Activated naive CD4-positive, alpha-beta T cell treated with Interleukin-2 at 50 U/mL for 16 hours (primary cell): ENCODE measurements around the gene PSD4.

Experiments
- DNase-seq: peaks from one replicate; pipeline ENCODE4 v3.0.0-alpha.2; 2020

PSD4 gene

GRCh38 chr2:113225263-113226259, 51.8 kb downstream of the PSD4 start:
- DNase-seq: no peak

GRCh38 chr2:113226462-113226861, 52.7 kb downstream of the PSD4 start:
- DNase-seq: no peak

GRCh38 chr2:113227290-113227689, 53.5 kb downstream of the PSD4 start:
- DNase-seq: no peak

- DNase-seq: no peak
Measured at GRCh38 chr2:113227698-113228097, 53.9 kb downstream of the PSD4 start.

- no peak for DNase-seq
Measured at GRCh38 chr2:113228351-113228750, 54.6 kb downstream of the PSD4 start.

- DNase-seq: no peak
Measured at GRCh38 chr2:113228991-113229716, 55.4 kb downstream of the PSD4 start.

- no peak for DNase-seq
Measured at GRCh38 chr2:113229795-113230194, 56.0 kb downstream of the PSD4 start.

GRCh38 chr2:113230531-113230930, 56.8 kb downstream of the PSD4 start:
- DNase-seq: no peak

DNA sequence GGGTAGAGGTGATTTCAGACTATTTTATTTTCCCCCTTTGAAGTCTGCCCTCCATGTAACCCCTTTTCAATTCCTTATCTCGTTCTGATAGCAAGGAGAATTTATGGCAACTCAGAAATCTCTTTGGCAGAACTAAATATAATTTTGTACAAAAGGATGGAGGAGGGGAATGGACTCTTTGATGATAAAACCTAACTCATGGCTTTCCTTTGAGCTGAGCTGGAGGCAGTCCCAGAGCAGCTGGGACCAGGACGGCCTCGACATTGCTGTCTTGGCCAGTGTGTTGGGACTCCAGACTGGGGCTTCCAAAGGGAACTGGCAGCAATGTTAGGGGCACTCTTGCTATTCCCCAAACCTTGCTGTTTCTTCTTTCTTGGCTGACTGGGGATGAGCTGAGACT, 57.3 kb downstream of the PSD4 start:
- no peak for DNase-seq

DNA sequence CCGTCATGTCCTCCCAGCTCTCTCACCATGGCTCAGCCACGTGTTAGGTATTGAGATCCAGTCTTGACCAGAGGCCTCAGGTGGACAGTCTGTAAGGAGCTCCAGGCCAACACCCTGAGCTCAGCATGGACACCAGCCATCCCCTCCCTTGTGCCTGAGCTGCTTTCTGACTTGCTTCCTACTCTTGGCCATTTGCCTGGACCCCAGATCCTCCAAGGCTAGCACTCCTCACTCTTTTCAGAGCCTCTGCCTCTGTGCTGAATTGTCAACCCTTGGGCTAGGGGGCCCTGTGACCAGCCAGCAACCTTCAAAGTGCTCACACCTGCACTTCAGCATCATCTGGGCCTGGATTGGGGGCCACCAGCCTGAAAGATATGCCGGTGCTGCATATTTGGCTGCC, 58.4 kb downstream of the PSD4 start:
- no peak for DNase-seq

DNA sequence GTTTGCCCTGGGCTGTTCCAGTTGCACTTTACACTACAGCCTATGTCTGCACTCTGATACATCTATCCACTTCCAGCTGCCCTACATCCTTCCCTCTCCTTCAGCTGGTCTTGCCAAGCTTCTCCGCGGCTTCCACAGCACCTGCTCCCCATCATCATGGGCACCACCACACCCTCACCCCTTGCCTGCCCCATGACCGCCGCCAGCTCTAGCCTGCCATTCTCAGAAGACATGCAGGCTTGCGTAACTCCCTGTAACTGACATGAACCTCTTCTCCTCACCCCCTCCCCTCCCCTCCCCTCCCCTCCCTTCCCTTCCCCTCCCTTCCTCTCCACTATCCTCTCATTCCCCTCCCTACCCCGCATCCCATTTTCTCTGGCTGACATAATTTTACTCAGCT, 59.0 kb downstream of the PSD4 start:
- DNase-seq: no peak

DNA sequence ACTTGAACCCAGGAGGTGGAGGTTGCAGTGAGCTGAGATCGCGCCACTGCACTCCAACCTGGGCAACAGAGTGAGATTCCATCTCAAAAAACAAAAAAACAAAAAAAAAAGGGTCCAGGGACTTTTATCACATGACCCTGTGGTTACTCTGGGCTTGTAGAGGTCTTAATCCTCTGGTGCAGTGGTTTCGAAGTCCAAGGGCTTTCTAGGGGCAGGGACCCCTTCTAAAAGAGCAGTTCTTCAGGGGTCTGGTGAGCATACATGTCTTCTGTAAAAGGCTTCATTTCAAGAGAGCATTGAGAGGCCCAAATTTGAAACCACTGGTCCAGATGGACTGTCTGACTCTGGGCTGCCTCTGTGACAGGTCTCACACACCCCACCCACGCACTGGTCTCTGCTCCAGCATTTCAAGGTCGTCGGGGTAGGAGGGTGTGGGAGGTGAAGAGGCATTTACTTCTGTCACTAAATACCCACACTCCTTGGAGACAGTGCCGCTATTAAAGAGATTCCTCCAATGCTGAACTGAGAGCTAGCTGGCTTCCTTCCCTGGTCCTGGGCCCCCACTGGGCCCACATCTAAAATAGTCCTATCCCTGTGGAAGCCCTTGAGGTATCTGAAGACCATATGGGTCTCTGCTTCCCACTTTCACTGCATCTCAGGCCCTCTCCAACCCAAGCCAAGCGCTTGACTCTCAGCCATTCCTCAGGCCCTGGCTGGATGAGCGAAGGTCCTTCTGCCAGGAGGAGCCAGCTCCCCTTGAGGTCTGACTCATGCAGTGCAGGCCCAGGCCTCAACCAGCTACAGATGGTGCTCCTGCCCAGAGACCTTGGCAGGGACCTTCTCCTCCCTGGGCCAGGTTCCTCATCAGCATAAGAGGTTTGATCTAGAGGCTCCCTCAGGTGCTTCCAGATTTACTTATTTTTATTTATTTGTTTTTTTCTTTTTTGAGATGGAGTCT, 60.1 kb downstream of the PSD4 start:
- no peak for DNase-seq

GRCh38 chr2:113234721-113235346, 61.1 kb downstream of the PSD4 start:
- DNase-seq: no peak

DNA sequence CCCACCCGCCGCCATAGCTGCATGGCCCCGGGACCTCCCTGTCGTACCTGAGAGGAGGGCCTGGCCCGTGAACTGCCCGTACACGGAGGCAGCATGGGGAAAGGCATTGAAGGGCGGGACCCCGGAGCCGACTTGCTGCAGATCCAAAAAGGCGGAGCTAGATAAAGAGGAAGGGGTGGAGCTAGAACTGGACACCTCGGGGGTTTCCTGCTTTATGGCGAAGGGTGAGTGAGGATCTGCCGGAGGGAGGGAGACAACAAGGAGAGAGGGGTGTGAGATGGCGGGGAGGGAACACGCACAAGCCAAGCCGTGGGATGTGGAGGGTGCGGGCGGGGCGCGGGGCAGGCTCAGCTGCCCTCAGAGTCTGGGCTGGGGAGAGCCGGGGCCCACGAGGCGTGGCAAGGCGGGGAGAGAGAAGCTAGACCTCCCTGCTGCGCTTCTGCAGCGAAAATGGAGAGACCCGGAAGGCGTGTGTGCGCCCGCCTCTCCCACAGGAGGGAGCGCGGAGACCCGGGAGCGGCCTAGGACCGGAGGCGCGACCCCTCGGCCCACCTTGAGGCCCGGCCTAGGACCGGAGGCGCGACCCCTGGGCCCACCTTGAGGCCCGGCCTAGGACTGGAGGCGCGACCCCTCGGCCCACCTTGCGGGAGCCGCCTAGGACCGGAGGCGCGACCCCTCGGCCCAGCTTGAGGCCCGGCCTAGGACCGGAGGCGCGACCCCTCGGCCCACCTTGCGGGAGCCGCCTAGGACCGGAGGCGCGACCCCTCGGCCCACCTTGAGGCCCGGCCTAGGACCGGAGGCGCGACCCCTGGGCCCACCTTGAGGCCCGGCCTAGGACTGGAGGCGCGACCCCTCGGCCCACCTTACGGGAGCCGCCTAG, 61.8 kb downstream of the PSD4 start:
- DNase-seq: peak; percentile 64

GRCh38 chr2:113236367-113237159, 62.8 kb downstream of the PSD4 start:
- no peak for DNase-seq

- no peak for DNase-seq
Measured at GRCh38 chr2:113237604-113238160, 63.9 kb downstream of the PSD4 start.

DNA sequence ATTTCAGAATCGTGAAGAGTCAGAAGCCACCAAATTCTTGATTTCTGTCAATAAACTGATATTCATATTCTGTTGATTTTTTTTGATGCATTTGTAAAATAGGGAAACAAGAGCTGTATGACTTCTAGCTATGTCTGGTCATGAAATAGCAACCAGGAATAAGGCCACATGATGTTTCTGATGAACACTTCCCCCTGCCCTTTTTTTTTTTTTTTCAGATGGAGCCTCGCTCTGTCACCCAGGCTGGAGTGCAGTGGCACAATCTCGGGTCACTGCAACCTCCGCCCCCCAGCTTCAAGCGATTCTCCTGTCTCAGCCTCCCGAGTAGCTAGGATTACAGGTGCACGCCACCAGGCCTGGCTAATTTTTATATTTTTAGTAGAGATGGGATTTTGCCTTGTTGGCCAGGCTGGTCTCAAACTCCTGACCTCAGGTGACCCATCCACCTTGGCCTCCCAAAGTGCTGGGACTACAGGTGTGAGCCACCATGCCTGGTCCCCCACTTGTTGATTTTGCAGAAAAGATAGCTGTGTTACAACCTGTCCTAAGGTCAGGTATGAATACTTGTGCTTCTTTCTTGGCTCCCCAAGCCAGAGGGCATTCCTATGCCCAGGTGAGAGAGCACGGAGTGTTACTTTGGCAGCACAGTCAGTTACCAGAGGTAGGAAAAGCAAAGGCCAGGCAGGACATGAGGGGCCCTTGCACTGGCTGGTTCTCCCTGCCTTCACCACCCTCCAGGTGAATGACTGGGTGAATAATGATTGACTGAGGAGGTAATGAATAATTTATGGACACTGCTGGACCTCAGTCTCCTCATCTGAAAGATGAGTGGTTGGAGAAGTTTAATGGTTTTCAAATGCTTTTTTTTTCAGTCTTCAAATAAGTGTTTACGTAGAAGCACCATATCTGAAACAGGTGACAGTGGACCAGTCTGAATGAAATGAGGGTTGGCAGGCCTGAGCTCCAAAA, 65.4 kb downstream of the PSD4 start:
- DNase-seq: no peak

DNA sequence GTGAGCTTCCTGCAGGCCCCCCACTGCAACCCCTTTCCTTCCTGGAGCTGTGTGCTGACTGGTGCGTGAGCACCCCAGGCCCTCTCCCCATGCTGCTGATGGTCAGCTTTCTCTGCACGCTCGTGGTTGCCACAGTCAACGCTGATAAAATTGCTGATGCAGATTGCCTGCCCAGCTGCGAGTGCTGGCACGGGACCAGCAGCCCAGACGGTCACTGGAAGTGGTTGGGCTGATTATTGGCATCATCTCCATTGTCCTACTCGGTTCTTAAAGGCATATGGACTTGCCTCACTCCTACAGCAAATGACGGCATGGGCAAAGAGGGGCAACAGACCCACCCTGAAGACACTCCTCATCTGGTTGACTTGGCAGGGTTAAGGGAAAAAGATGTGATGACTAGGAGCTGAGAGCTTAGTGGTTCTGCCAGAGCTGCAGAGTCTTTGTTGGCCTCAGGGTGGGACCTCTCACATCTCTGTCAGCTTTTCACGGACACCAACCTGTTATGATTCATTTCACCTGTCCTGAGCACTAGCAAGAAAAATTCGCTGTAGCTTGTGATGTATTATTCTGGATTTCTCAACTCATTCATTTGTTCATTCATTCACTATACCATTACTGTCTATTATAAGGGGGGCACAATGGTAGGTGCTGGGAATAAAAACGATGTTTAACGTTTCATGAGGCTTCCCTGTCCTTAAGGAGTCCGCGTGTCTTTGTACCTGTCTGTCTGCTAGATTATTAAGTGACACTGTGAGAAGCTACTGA, 66.6 kb downstream of the PSD4 start:
- no peak for DNase-seq
